ENCODE measurements around the gene CRACDL. TPM values are rescaled to one million over a fixed set of nuclear protein-coding genes. Genes with fewer than 3 reads are reported as not detected.

CRACDL gene
- total RNA-seq, 2 donors from 2014 or later, result 4.1 to 20.8 TPM

GRCh38 chr2:98895901-98896300, 40.1 kb downstream of the CRACDL start:
- TF ChIP-seq CTCF (IDR thresholded peaks at IDR 0.05), result no peak
- no peak for TF ChIP-seq POLR2A (IDR thresholded peaks at IDR 0.05)
- no peak for TF ChIP-seq POLR2AphosphoS5 (IDR thresholded peaks at IDR 0.05)
- no peaks in the 10 kb centered on the region for H3K4me1 ChIP-seq (replicated peaks)
- H3K36me3 ChIP-seq, result no peaks in the 10 kb centered on the region
- H3K9me3 ChIP-seq, result no peaks in the 10 kb centered on the region
- 82% methylated on average over 9 of the region's 9 CpGs for WGBS
- no peaks in the 10 kb centered on the region for H3K27me3 ChIP-seq (replicated peaks; ENCODE audit: insufficient read depth)
- DNase-seq (ENCODE audit: low spot score), result no peak
- H3K4me3 ChIP-seq, result no peak overlapping the region
- H3K27ac ChIP-seq, result no peak overlapping the region
- intact Hi-C loops (cut with DNase I), result no loop called here

- H3K9me3 ChIP-seq, result no peaks in the 10 kb centered on the region
- no peak for TF ChIP-seq POLR2AphosphoS5 (IDR thresholded peaks at IDR 0.05)
- no peak for TF ChIP-seq CTCF (IDR thresholded peaks at IDR 0.05)
- no peak for TF ChIP-seq POLR2A (IDR thresholded peaks at IDR 0.05)
- intact Hi-C loops (cut with DNase I), result no loop called here
- H3K27me3 ChIP-seq (replicated peaks; ENCODE audit: insufficient read depth), result no peaks in the 10 kb centered on the region
- 94% methylated on average over 7 of the region's 7 CpGs for whole genome bisulfite sequencing
- no peaks in the 10 kb centered on the region for H3K4me1 ChIP-seq (replicated peaks)
- H3K36me3 ChIP-seq, result no peaks in the 10 kb centered on the region
- no peak for DNase-seq (ENCODE audit: low spot score)
- no peak overlapping the region for H3K27ac ChIP-seq
- no peak overlapping the region for H3K4me3 ChIP-seq
Measured at GRCh38 chr2:98895221-98895620, 40.8 kb downstream of the CRACDL start.

- intact Hi-C loops (cut with DNase I), result no loop called here
- TF ChIP-seq POLR2AphosphoS5 (IDR thresholded peaks at IDR 0.05) (no peak), POLR2A (IDR thresholded peaks at IDR 0.05) (no peak), CTCF (IDR thresholded peaks at IDR 0.05) (no peak)
- no peak for DNase-seq (ENCODE audit: low spot score)
- Histone ChIP-seq H3K4me1 (replicated peaks) (no peaks in the 10 kb centered on the region), H3K36me3 (no peaks in the 10 kb centered on the region), H3K9me3 (no peaks in the 10 kb centered on the region), H3K27me3 (replicated peaks; ENCODE audit: insufficient read depth) (no peaks in the 10 kb centered on the region), H3K4me3 (no peak overlapping the region), H3K27ac (no peak overlapping the region)
- 91% methylated on average over 11 of the region's 11 CpGs for WGBS
Measured at GRCh38 chr2:98894331-98895000, 41.6 kb downstream of the CRACDL start.

GRCh38 chr2:98893911-98894321, 42.1 kb downstream of the CRACDL start:
- WGBS, result 91% methylated on average over 10 of the region's 10 CpGs
- no peaks in the 10 kb centered on the region for H3K4me1 ChIP-seq (replicated peaks)
- H3K27ac ChIP-seq, result no peak overlapping the region
- intact Hi-C loops (cut with DNase I), result no loop called here
- TF ChIP-seq CTCF (IDR thresholded peaks at IDR 0.05) (no peak), POLR2AphosphoS5 (IDR thresholded peaks at IDR 0.05) (no peak), POLR2A (IDR thresholded peaks at IDR 0.05) (no peak)
- H3K36me3 ChIP-seq, result no peaks in the 10 kb centered on the region
- no peak overlapping the region for H3K4me3 ChIP-seq
- no peaks in the 10 kb centered on the region for H3K27me3 ChIP-seq (replicated peaks; ENCODE audit: insufficient read depth)
- no peaks in the 10 kb centered on the region for H3K9me3 ChIP-seq
- DNase-seq (ENCODE audit: low spot score), result no peak

GRCh38 chr2:98892871-98893270, 43.2 kb downstream of the CRACDL start:
- intact Hi-C loops (cut with DNase I), result no loop called here
- no peak for DNase-seq (ENCODE audit: low spot score)
- Histone ChIP-seq H3K27ac (no peak overlapping the region), H3K4me3 (no peak overlapping the region), H3K9me3 (no peaks in the 10 kb centered on the region), H3K4me1 (replicated peaks) (no peaks in the 10 kb centered on the region), H3K27me3 (replicated peaks; ENCODE audit: insufficient read depth) (no peaks in the 10 kb centered on the region), H3K36me3 (no peaks in the 10 kb centered on the region)
- 92% methylated on average over 6 of the region's 6 CpGs for WGBS
- no peak for TF ChIP-seq CTCF (IDR thresholded peaks at IDR 0.05)
- TF ChIP-seq POLR2A (IDR thresholded peaks at IDR 0.05), result no peak
- TF ChIP-seq POLR2AphosphoS5 (IDR thresholded peaks at IDR 0.05), result no peak

Measured in prostate gland (tissue), 2 donors.